Activated T-cell treated with anti-CD3 and anti-CD28 coated beads, Interleukin-2, amount 50 U/mL, for 72 hours (primary cell): ENCODE measurements around the gene ACHE. TPM values are rescaled to one million over a fixed set of nuclear protein-coding genes. Genes with fewer than 3 reads are reported as not detected.
"Not testable (repeated sequence)": the region's sequence is repeated elsewhere in the genome, so short reads cannot be mapped to it uniquely, and the experiment has no call there.

Experiments
- ATAC-seq, 2 donors: fragments of 150-1000 bp; cut with Tn5 transposase; replicated peaks in 1 of 2; 2 replicates each; pipeline ENCODE4 v1.10.0; 2021; ENCODE audit warnings: moderate library complexity in 2 of 2, mild to moderate bottlenecking in 1 of 2
- DNase-seq, 2 donors: peaks; one replicate each; pipeline ENCODE4 v3.0.0; 2021 to 2022; ENCODE audit warnings: mixed read lengths in 1 of 2
- H3K27ac Mint-ChIP-seq: one replicate; pipeline ENCODE4 v1.8.0; 2022; ENCODE audit warnings: mild to moderate bottlenecking, moderate library complexity, mixed read lengths
- H3K27me3 Mint-ChIP-seq: one replicate; pipeline ENCODE4 v1.8.0; 2022; ENCODE audit warnings: low read depth, mixed read lengths
- H3K36me3 Mint-ChIP-seq, 2 donors: one replicate each; pipeline ENCODE4 v1.8.0; 2022; ENCODE audit warnings: mixed read lengths in 2 of 2, mild to moderate bottlenecking in 1 of 2; ENCODE audit not compliant: insufficient read depth in 2 of 2
- H3K4me1 Mint-ChIP-seq: one replicate; pipeline ENCODE4 v1.8.0; 2022; ENCODE audit warnings: low read depth, mixed read lengths
- H3K4me3 Mint-ChIP-seq, 2 donors: one replicate each; pipeline ENCODE4 v1.8.0; 2022; ENCODE audit warnings: mild to moderate bottlenecking in 2 of 2, mixed read lengths in 2 of 2, moderate library complexity in 2 of 2
- H3K9me3 Mint-ChIP-seq, 2 donors: one replicate each; pipeline ENCODE4 v1.8.0; 2022; ENCODE audit warnings: mixed read lengths in 2 of 2
- total RNA-seq, 2 donors: library from RNA; stranded (reverse); gene quantifications; one replicate each; pipeline ENCODE4 v1.2.3, GENCODE V29; 2022

Gene ACHE
- total RNA-seq, 2 donors from 2014 or later = 0.16 to 0.41 TPM

DNA sequence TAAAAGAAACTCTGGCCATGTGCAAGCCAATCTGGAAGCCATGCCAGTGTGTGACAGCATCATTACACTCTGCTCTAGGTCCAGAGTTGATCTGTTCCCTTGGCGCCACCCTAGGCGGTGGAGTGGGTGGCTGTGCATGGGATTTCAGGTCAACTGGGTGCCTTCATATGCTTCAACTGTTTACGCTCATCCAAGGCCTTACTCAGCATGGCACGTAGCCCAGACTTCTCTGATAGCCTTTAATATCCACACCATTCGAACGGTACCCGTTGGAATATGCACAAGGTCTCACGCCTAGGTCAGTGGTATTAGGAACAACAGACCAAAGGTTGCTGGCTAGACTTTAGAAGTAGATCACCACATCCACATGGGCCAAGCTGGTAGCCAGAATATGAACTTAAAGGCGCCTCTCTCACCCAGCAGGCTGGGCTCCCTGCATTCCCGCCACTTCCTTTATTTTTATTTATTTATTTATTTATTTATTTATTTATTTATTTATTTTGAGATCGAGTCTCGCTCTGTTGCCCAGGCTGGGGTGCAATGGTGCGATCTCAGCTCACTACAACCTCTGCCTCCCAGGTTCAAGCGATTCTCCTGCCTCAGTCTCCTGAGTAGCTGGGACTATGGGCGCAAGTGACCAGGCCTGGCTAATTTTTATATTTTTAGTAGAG lies 18.7 kb upstream of the ACHE start:
- H3K36me3 Mint-ChIP-seq = no peaks in the 10 kb centered on the region
- no peak overlapping the region for H3K27ac Mint-ChIP-seq
- H3K4me1 Mint-ChIP-seq = peaks cover 7% of the 10 kb centered on the region
- no peaks in the 10 kb centered on the region for H3K27me3 Mint-ChIP-seq
- H3K9me3 Mint-ChIP-seq = no peaks in the 10 kb centered on the region
- no peak for ATAC-seq
- no peak for DNase-seq
- H3K4me3 Mint-ChIP-seq = no peak overlapping the region

DNA sequence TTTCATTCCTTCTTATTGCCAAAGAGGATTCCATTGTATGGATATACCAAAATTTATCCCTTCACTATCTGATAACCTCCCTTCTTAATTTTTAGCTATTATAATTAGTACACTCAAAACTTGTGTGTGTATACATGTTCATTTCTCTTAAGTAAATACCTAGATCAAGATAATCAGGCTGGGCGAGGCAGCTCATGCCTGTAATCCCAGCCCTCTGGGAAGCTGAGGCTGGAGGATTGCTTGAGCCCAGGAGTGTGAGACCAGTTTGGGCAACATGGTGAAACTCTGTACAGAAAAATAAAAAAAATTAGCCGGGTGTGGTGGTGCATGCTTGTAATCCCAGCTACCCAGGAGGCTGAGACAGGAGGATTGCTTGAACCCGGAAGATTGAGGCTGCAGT lies 15.8 kb upstream of the ACHE start:
- no peak overlapping the region for H3K4me3 Mint-ChIP-seq
- no peaks in the 10 kb centered on the region for H3K36me3 Mint-ChIP-seq
- H3K9me3 Mint-ChIP-seq = peaks cover 0 to 2% of the 10 kb centered on the region in 2 donors
- ATAC-seq = no peak
- no peaks in the 10 kb centered on the region for H3K27me3 Mint-ChIP-seq
- DNase-seq = no peak
- H3K27ac Mint-ChIP-seq = no peak overlapping the region
- H3K4me1 Mint-ChIP-seq = peaks cover 7% of the 10 kb centered on the region

DNA sequence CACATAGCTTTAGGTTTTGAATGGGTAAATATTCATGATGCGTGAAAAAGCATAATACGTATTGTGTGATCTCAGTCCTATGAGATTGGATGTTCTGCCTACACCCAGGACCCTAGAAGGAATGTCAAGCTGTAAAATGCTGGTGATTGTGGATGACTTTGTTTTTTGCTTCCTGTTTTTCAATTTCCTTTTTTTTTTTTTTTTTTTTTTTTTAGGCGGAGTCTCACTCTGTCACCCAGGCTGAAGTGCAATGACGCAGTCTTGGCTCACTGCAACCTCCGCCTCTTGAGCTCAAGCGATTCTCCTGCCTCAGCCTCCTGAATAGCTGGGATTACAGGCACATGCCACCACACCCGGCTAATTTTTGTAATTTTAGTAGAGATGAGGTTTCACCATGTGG lies 14.8 kb upstream of the ACHE start:
- not testable (repeated sequence) for H3K36me3 Mint-ChIP-seq

DNA sequence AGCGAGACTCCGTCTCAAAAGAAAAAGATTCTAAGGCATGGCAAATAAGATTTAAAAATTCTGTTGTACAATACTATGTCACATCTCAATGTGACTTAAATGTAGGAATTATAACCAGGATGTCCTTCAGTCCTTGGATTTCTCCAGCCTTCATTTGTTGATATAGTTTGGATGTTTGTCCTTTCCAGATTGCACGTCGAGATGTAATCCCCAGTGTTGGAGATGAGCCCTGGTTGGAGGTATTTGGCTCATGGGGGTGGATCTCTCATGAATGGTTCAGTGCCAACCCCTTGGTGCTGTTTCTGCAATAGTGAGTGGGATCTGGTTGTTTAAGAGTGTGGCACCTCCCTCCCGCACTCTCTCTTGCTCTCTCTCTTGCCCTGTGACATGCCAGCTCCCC lies 12.8 kb upstream of the ACHE start:
- DNase-seq (no peak), ATAC-seq (no peak)
- H3K27me3 Mint-ChIP-seq = no peaks in the 10 kb centered on the region
- no peaks in the 10 kb centered on the region for H3K4me1 Mint-ChIP-seq
- H3K36me3 Mint-ChIP-seq = no peaks in the 10 kb centered on the region
- H3K27ac Mint-ChIP-seq = no peak overlapping the region
- peaks cover 0 to 2% of the 10 kb centered on the region in 2 donors for H3K9me3 Mint-ChIP-seq
- H3K4me3 Mint-ChIP-seq = no peak overlapping the region

More for the DNA sequence above, 14.8 kb upstream of the ACHE start:
- H3K4me1 Mint-ChIP-seq, H3K27me3 Mint-ChIP-seq, H3K27ac Mint-ChIP-seq, H3K9me3 Mint-ChIP-seq, DNase-seq, ATAC-seq, H3K4me3 Mint-ChIP-seq: not testable (repeated sequence)

DNA sequence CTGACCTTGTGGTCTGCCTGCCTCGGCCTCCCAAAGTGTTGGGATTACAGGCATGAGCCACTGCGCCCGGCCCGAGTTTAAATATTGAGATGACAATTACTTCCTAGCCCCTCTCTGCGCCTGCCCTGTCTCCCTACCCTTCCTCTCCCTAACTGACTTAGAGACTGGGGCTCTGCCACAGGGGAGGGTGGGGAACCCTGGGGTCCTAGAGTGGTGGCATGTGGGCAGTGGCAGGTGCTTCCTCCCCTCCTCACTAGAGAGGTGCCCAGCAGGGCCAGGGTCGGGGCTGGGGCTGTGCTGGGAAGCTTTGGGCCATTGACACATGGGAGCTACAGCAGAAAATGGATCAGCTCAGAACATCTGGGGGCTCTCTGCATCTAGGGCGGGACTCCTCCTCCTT lies 7.0 kb upstream of the ACHE start:
- H3K4me3 Mint-ChIP-seq = no peak overlapping the region
- H3K9me3 Mint-ChIP-seq = no peaks in the 10 kb centered on the region
- H3K4me1 Mint-ChIP-seq = no peaks in the 10 kb centered on the region
- no peak overlapping the region for H3K27ac Mint-ChIP-seq
- no peak for DNase-seq
- H3K36me3 Mint-ChIP-seq = no peaks in the 10 kb centered on the region
- no peak for ATAC-seq
- peaks cover 14% of the 10 kb centered on the region for H3K27me3 Mint-ChIP-seq

DNA sequence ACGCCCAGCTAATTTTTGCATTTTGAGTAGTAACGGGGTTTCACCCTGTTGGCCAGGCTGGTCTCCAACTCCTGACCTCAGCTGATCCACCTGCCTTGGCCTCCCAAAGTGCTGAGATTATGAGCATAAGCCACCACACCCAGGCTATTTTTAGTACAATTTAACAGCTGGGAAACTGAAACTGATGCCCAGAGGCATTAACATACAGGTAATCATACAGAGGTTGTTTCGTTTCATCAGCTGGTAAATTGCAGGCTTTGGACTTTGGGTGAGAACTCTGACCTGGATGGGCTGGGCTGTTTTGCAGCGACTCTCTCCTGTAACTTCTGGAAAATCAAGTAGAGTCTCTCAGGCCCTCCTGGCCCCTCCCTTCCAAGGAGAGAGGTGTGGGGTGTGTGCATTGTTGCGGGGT lies 6.2 kb upstream of the ACHE start:
- H3K27me3 Mint-ChIP-seq = peaks cover 14% of the 10 kb centered on the region
- no peaks in the 10 kb centered on the region for H3K36me3 Mint-ChIP-seq
- no peak overlapping the region for H3K27ac Mint-ChIP-seq
- no peaks in the 10 kb centered on the region for H3K9me3 Mint-ChIP-seq
- no peak overlapping the region for H3K4me3 Mint-ChIP-seq
- no peaks in the 10 kb centered on the region for H3K4me1 Mint-ChIP-seq
- ATAC-seq = no peak
- DNase-seq = no peak

DNA sequence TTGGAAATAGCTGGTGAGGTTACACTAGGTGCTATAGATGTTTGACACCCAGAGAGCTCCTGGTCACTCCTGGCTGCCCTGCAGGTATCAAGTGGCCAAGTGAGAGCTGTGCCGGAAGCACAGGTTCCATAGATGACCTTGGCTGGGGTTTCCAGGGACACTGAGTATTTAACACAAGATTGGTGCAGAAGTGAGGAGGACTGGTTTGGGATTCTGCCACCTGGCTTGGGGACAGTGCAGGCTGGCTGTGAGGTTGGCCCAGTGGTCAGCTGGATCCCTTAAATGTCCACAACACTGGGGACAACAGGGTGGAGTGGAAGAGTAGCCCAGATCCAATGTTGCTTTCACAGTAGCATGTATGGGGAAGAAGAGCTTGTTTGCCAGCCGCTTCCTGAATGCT lies 5.3 kb upstream of the ACHE start:
- Mint-ChIP-seq H3K27me3 (peaks cover 20% of the 10 kb centered on the region), H3K27ac (no peak overlapping the region), H3K4me3 (no peak overlapping the region), H3K36me3 (no peaks in the 10 kb centered on the region), H3K9me3 (no peaks in the 10 kb centered on the region), H3K4me1 (peaks cover 6% of the 10 kb centered on the region)
- ATAC-seq (no peak), DNase-seq (no peak)

DNA sequence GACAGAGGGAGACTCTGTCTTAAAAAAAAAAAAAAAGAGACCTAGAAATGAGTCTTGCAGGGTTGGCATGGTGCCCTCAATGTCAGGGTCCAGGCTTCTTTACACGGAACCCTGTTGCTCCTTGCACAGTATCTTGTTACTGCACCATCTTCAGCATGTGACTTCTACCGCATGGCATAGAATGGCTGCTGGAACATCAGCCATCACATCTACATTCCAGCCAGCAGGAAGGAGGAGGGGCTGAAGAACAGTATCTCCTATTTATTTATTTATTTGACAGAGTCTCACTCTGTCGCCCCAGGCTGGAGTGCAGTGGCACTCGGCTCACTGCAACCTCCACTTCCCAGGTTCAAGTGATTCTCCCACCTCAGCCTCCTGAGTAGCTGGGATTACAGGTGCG lies 3.7 kb upstream of the ACHE start:
- Mint-ChIP-seq H3K4me1 (peaks cover 8% of the 10 kb centered on the region), H3K27ac (no peak overlapping the region), H3K9me3 (no peaks in the 10 kb centered on the region), H3K4me3 (no peak overlapping the region), H3K27me3 (peaks cover 23% of the 10 kb centered on the region), H3K36me3 (no peaks in the 10 kb centered on the region)
- ATAC-seq (no peak), DNase-seq (no peak)

DNA sequence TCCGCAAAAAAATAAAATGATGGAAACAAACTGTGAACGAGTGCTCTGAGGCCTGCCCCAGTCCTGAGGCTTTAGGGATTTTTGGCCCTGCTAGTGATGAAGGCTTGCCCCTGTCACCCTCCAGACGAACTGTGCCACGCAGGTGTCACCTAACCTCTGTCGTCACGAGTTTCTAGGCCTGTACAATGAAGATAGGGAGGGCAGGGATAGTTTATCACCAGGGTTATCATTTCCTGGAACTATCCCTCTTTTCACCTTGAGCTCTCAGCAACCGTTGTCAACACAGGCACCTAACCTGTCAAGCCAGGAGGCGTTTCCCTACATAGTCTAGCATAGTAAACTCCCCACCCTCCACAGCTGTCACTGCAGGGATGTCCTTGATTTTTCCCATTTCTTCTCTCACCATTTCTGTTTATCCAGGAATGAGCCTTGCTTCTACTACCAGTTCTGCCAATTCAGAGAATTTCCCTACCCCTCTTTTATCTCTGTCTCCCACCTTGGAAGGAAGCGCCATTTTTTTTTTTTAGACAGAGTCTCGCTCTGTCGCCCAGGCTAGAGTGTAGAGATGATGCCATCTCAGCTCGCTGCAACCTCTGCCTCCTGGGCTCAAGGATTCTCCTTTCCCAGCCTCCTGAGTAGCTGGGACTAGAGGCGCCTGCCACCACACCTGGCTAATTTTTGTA lies 2.2 kb upstream of the ACHE start:
- DNase-seq = no peak
- H3K36me3 Mint-ChIP-seq = no peaks in the 10 kb centered on the region
- H3K27ac Mint-ChIP-seq = no peak overlapping the region
- H3K4me3 Mint-ChIP-seq = peak overlapping the region in 1 of 2 donors; percentile 64
- peaks cover 32% of the 10 kb centered on the region for H3K27me3 Mint-ChIP-seq
- H3K4me1 Mint-ChIP-seq = peaks cover 8% of the 10 kb centered on the region
- no peaks in the 10 kb centered on the region for H3K9me3 Mint-ChIP-seq
- ATAC-seq = no peak

DNA sequence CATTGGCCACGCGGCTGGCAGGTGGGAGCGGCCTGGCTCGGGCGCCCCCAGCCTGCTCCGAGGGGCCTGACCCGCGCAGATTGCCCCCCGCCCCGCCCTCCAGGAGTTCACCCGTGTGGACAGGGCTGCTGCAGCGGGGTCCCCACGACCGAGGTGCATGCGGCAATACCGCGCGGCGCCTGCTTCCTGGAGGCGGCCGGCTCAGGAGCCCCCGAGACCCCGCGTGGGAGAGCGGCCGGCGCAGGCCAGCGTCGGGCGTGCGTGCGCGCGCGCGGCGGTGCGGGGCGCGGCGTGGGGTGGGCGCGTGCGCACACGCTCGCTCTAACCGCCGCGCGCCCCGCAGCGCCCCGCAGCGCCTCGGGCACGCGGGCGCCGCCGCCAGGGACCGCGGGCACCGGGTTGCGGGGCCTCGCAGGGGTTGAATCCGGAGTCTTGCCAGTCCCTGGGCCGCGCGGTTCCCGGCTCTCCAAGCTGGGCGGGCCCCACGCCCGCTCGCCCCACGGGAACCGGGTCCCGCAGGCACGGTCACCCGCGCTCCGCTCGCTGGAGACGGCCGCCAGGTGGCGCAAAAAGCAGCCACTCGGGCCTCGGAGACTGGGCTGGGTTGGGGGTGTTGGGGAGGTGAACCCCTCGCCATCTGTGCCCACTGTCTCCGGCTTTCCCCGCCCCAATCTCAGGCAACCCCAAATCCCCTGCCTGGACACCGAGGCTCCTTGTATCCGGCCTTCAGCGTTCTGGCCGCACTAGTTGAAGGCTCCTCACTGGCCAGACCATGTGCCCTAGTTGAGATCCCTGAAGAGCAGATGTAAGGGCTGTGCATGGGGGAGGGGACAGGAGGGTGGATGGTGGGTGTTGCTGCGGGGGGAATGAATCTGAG lies 1.3 kb upstream of the ACHE start:
- Mint-ChIP-seq H3K27me3 (peaks cover 42% of the 10 kb centered on the region), H3K36me3 (no peaks in the 10 kb centered on the region), H3K9me3 (no peaks in the 10 kb centered on the region), H3K27ac (no peak overlapping the region), H3K4me1 (peaks cover 8% of the 10 kb centered on the region), H3K4me3 (peak overlapping the region; percentile 49 to 64)
- ATAC-seq (peak; percentile 52 to 60), DNase-seq (peak in 1 of 2 donors; percentile 65)

DNA sequence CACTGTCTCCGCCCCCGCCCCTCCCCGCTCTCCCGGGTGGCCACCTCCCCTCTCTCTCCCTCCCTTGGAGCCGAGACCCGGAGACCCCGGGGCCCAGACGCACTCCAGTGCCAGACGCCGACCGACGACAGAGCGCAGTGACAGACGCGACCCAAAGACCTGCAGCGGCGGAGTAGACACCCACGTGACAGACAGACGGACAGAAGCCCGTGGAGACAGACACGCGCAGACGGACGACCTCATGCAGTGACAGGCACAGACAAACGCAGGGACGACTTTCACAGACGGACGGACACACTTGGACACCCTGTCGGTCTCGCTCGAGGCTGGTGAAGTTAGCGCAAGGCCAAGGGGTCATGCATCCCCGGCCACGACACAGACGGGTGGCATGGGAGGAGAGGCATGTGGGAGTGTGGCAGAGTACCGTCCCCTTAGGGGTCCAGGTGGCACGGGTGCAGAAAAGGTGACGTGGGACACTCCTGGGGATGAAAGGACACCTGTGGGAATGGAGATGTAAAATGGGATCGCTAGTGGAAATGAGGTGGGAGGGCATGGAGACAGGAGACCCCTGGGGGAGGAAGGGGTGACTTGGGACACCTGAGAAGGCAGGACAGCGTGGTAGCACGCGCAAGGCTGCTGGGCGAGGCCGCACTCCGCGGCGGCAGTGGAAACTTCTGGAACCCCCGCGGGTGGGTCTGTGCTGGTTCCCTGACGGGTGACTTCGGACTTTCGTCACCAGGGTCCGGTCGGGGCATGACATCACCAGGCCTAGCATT lies 456 bp upstream of the ACHE start:
- Mint-ChIP-seq H3K4me1 (peaks cover 14% of the 10 kb centered on the region), H3K4me3 (peak overlapping the region; percentile 72 to 88), H3K9me3 (no peaks in the 10 kb centered on the region), H3K27me3 (peaks cover 50% of the 10 kb centered on the region), H3K27ac (no peak overlapping the region), H3K36me3 (no peaks in the 10 kb centered on the region)
- DNase-seq = peak in 1 of 2 donors; percentile 39
- ATAC-seq = peak; percentile 25 to 32

DNA sequence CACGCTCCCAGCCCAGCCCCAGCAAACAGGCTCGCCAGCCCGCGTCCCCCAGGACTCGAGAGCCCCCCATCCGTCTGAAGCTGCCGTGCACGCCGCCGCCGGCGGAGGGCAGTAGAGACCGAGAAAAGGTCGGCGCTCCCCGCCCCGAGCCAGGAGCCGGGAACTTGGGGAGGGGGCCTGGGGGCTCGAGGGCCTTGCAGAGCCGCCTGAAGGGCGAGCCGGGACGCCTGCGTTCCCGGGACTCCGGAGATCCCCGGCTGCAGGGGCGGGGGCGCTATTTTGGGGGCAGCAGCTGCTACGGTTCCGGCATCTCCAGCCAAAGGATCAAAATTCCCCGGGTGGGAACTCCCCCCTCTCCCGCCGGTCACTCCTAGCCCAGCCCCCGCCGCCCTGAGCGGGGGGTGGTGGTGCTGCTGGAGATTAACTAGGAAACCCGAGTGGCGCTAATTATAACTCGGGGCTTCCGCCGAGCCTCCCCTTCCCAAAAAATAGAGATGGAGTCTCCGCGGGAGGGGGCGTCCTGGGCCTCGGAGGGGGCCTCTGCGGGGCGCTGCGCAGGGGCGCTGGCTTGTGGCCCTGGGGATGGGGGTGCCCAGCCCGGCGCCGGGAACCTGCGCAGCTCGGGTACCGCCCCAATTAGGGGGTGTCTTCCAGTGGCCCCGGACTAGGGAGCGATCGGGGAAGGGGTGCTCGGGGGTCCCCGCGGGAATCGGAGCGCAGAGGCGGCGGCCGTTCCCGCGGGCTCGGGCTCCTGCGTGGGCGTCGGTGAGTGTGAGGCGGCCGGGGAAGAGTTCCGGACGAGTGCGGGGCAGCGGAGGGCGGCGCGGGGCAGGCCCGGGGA lies 608 bp downstream of the ACHE start:
- Mint-ChIP-seq H3K27me3 (peaks cover 52% of the 10 kb centered on the region), H3K9me3 (no peaks in the 10 kb centered on the region), H3K4me1 (peaks cover 23% of the 10 kb centered on the region), H3K4me3 (peak overlapping the region; percentile 52 to 62), H3K36me3 (no peaks in the 10 kb centered on the region), H3K27ac (no peak overlapping the region)
- DNase-seq (peak; percentile 72 to 77), ATAC-seq (peak; percentile 26 to 27)
